K562 (cell line): ENCODE results near the gene TRIM65. TPM values are rescaled to one million over a fixed set of nuclear protein-coding genes. Genes with fewer than 3 reads are reported as not detected.

Experiments used
- BHLHE40 ChIP-seq: IDR thresholded peaks from 2 replicates; pipeline ENCODE4 v1.6.1; 2011; ENCODE audit warnings: low read length, improper control_type of control experiment
- CBX5 ChIP-seq: IDR thresholded peaks from 2 replicates; pipeline ENCODE4 v1.6.1; 2014; ENCODE audit warnings: low read depth, borderline replicate concordance
- CREM ChIP-seq: IDR thresholded peaks from 2 replicates; pipeline ENCODE4 v1.6.1; 2014; ENCODE audit warnings: antibody characterized with exemption, low read depth
- DDX20 ChIP-seq: fragments of 450-650 bp; IDR thresholded peaks from 2 replicates; pipeline ENCODE4 v1.6.1; 2016; ENCODE audit warnings: missing genetic modification characterization, low read depth, mild to moderate bottlenecking, missing compliant biosample characterization, moderate library complexity
- DMBX1 ChIP-seq: fragments of 250-450 bp; sonication (Bioruptor Pico); IDR thresholded peaks from 2 replicates; pipeline ENCODE4 v1.8.0; 2022; ENCODE audit warnings: inconsistent platforms, mild to moderate bottlenecking, moderate library complexity, borderline replicate concordance
- HMG20B ChIP-seq: fragments of 250-450 bp; sonication (Bioruptor Pico); IDR thresholded peaks from 2 replicates; pipeline ENCODE4 v1.5.0; 2021; ENCODE audit warnings: mild to moderate bottlenecking
- HMGN3 ChIP-seq: IDR thresholded peaks from 2 replicates; pipeline ENCODE4 v1.6.1; 2011; ENCODE audit warnings: borderline replicate concordance, low read depth, mild to moderate bottlenecking, mixed read lengths, low read length; ENCODE audit not compliant: insufficient read length; ENCODE audit errors: extremely low read depth
- ILF3 ChIP-seq: fragments of 450-650 bp; IDR thresholded peaks from 2 replicates; pipeline ENCODE4 v1.6.1; 2018; ENCODE audit warnings: antibody characterized with exemption, mild to moderate bottlenecking, moderate library complexity, borderline replicate concordance
- ILK ChIP-seq: fragments of 450-650 bp; IDR thresholded peaks from 2 replicates; pipeline ENCODE4 v1.6.1; 2016; ENCODE audit warnings: missing genetic modification characterization, low read depth, mild to moderate bottlenecking, missing compliant biosample characterization, moderate library complexity, borderline replicate concordance
- MAZ ChIP-seq, 2 experiments: fragments of 450-650 bp in 1 of 2; sonication (generic) in 1 of 2; formaldehyde crosslinking; IDR thresholded peaks in 1 of 2; conservative IDR thresholded peaks in 1 of 2; 2 replicates each; pipeline versions ENCODE4 v1.4.0 to v1.5.0; 2020; ENCODE audit warnings: mild to moderate bottlenecking in 1 of 2, missing genetic modification reagents in 1 of 2
- MYNN ChIP-seq, 2 experiments: sonication (generic); formaldehyde crosslinking in 1 of 2; IDR thresholded peaks; 2 replicates each; pipeline versions ENCODE4 v1.5.0 to v1.6.1; 2016 to 2020; ENCODE audit warnings: antibody characterized with exemption in 1 of 2, missing genetic modification reagents in 1 of 2
- RBM34 ChIP-seq: fragments of 200-400 bp; formaldehyde crosslinking; IDR thresholded peaks from 2 replicates; pipeline ENCODE4 v1.6.1; 2018; ENCODE audit warnings: low read length, borderline replicate concordance; ENCODE audit not compliant: insufficient read depth
- SLC30A9 ChIP-seq: fragments of 250-450 bp; sonication (Bioruptor Pico); IDR thresholded peaks from 2 replicates; pipeline ENCODE4 v1.8.0; 2022; ENCODE audit warnings: mild to moderate bottlenecking, moderate library complexity
- SMARCA4 ChIP-seq: fragments of 450-650 bp; IDR thresholded peaks from 2 replicates; pipeline ENCODE4 v1.6.1; 2016
- SNIP1 ChIP-seq: fragments of 450-650 bp; IDR thresholded peaks from 2 replicates; pipeline ENCODE4 v1.7.1; 2017; ENCODE audit warnings: low read depth, mild to moderate bottlenecking
- SUPT5H ChIP-seq: fragments of 450-650 bp; IDR thresholded peaks from 2 replicates; pipeline ENCODE4 v1.6.1; 2016
- TAF9B ChIP-seq: fragments of 450-650 bp; IDR thresholded peaks from 2 replicates; pipeline ENCODE4 v1.6.1; 2018; ENCODE audit warnings: mild to moderate bottlenecking; ENCODE audit not compliant: partially characterized antibody
- TCF7L2 ChIP-seq: fragments of 150-350 bp; IDR thresholded peaks from 2 replicates; pipeline ENCODE4 v1.6.1; 2016; ENCODE audit warnings: low read depth, mild to moderate bottlenecking, low read length, moderate library complexity
- TEAD4 ChIP-seq, 2 experiments: sonication (generic) in 1 of 2; formaldehyde crosslinking in 1 of 2; IDR thresholded peaks; 2 replicates each; pipeline versions ENCODE4 v1.6.1 to v1.8.0; 2012 to 2022; ENCODE audit warnings: borderline replicate concordance in 1 of 2, inconsistent platforms in 1 of 2, low read length in 1 of 2, mild to moderate bottlenecking in 1 of 2, missing genetic modification reagents in 1 of 2
- U2AF2 ChIP-seq: fragments of 200-400 bp; formaldehyde crosslinking; optimal IDR thresholded peaks from 2 replicates; pipeline ENCODE3; 2017; ENCODE audit warnings: low read depth, mild to moderate bottlenecking, low read length
- ZNF224 ChIP-seq: sonication (generic); formaldehyde crosslinking; IDR thresholded peaks from 2 replicates; pipeline ENCODE4 v1.8.0; 2022; ENCODE audit warnings: mild to moderate bottlenecking, missing genetic modification reagents
- polyA plus RNA-seq, 8 experiments: library from polyadenylated mRNA; depleted of rRNA in 4 of 8; stranded (reverse) in 5 of 8; unstranded in 3 of 8; fragments of >200 nt; fragmentation: Nextera tagmentation in 2 of 8; fragmentation: Illumina TruSeq in 1 of 8; extraction: Ambion mirVana in 2 of 8; extraction: Trizol in 1 of 8; gene quantifications; 2 replicates each; pipeline versions ENCODE4 v1.2.1 to v1.2.3, GENCODE V29; 2011 to 2014; ENCODE audit warnings: inconsistent platforms in 1 of 8, missing spikeins in 1 of 8
- total RNA-seq, 7 experiments: library from RNA; depleted of rRNA in 6 of 7; stranded (reverse); fragments of >200 nt in 6 of 7; fragmentation: Illumina TruSeq in 2 of 7; extraction: Trizol in 2 of 7; gene quantifications; 2 replicates each; pipeline versions ENCODE4 v1.2.1 to v1.2.3, GENCODE V29; 2011 to 2021; ENCODE audit warnings: low replicate concordance in 1 of 7
- TF ChIP-seq, protein P1 (sequence below): sonication (generic); formaldehyde crosslinking; IDR thresholded peaks from 2 replicates; pipeline ENCODE4 v1.8.1; 2022; ENCODE audit warnings: missing genetic modification reagents
- TF ChIP-seq, protein P2 (sequence below): fragments of 450-650 bp; IDR thresholded peaks from 2 replicates; pipeline ENCODE4 v1.7.1; 2018; ENCODE audit warnings: mild to moderate bottlenecking, low read depth; ENCODE audit not compliant: partially characterized antibody
- TF ChIP-seq, protein P3 (sequence below): sonication (generic); formaldehyde crosslinking; IDR thresholded peaks from 2 replicates; pipeline ENCODE4 v1.8.0; 2022; ENCODE audit warnings: missing genetic modification reagents, mild to moderate bottlenecking, moderate library complexity, borderline replicate concordance

TRIM65 gene
- total and polyA plus RNA-seq, 9 of the 15 experiments (the other 6 are each of a cell fraction or from before 2014, with no cell fraction given): 2.8 to 45.7 (median 22.9) TPM

DNA sequence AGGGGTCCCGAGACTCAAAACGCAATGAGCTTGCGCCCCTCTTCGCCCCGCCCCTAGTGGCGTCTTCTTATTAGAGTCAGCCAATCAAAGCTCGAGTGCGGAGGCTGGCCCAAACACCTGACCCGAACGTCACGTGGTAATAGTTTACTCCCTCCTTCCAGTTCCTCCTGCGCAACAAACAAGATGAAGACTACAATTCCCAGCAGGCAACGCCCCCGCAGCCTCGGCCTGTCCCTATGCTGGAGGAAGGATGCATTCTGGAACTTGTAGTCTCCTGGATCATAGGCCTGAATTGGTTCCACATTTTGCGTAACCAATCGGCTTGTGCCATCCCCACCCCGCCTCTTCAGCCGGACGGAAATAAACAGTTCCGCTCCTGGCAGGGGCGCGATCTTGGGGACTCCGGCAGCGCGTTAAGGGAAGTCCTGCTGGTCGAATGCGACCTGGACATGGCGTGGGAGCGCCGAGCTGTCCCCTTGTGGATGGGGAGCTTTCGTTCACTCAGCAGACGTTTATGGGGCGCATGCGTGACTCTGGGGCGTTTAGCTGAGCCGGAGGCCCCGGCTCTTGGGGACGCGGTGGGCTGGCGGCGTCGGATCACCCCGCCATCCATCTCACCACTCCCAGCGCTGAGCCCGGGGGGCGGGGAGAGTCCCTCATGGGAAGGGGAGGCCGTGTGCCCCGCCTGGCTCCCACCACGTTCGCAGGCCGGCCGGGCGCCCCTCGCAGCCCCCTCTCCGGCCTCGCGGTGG, 41.3 kb downstream of the TRIM65 start, which contains the start of gene WBP2 (continued):
- TF ChIP-seq, protein P1, sequence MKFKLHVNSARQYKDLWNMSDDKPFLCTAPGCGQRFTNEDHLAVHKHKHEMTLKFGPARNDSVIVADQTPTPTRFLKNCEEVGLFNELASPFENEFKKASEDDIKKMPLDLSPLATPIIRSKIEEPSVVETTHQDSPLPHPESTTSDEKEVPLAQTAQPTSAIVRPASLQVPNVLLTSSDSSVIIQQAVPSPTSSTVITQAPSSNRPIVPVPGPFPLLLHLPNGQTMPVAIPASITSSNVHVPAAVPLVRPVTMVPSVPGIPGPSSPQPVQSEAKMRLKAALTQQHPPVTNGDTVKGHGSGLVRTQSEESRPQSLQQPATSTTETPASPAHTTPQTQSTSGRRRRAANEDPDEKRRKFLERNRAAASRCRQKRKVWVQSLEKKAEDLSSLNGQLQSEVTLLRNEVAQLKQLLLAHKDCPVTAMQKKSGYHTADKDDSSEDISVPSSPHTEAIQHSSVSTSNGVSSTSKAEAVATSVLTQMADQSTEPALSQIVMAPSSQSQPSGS (CRISPR knock-in tag): no peak
- TF ChIP-seq ZNF224 (no peak), U2AF2 (no peak), SNIP1 (no peak), BHLHE40 (peak; percentile 26; the same call in 1 of the 2 replicates), SUPT5H (peak; percentile 95), CREM (peak; percentile 87), TAF9B (peak; percentile 63), DMBX1 (CRISPR knock-in tag) (peak; percentile 56; the same call in 1 of the 2 replicates), TEAD4 (IDR thresholded peaks at IDR 0.05; ENCODE audit: low read length) (no peak; the same call in none of the 2 replicates), TEAD4 (CRISPR knock-in tag; IDR thresholded peaks at IDR 0.05; ENCODE audit: borderline replicate concordance) (no peak), SLC30A9 (no peak), ILK (tag) (no peak), RBM34 (no peak), TCF7L2 (no peak), DDX20 (no peak), MYNN (IDR thresholded peaks at IDR 0.05) (no peak), MYNN (CRISPR knock-in tag; IDR thresholded peaks at IDR 0.05) (no peak), MAZ (CRISPR knock-in tag; conservative IDR thresholded peaks at IDR 0.05 in 1 of 2, IDR thresholded peaks at IDR 0.05 in 1 of 2) (peak; percentile 77 to 80), SMARCA4 (no peak), CBX5 (no peak), HMGN3 (peak; percentile 19), HMG20B (no peak), ILF3 (no peak)
- TF ChIP-seq, protein P2, sequence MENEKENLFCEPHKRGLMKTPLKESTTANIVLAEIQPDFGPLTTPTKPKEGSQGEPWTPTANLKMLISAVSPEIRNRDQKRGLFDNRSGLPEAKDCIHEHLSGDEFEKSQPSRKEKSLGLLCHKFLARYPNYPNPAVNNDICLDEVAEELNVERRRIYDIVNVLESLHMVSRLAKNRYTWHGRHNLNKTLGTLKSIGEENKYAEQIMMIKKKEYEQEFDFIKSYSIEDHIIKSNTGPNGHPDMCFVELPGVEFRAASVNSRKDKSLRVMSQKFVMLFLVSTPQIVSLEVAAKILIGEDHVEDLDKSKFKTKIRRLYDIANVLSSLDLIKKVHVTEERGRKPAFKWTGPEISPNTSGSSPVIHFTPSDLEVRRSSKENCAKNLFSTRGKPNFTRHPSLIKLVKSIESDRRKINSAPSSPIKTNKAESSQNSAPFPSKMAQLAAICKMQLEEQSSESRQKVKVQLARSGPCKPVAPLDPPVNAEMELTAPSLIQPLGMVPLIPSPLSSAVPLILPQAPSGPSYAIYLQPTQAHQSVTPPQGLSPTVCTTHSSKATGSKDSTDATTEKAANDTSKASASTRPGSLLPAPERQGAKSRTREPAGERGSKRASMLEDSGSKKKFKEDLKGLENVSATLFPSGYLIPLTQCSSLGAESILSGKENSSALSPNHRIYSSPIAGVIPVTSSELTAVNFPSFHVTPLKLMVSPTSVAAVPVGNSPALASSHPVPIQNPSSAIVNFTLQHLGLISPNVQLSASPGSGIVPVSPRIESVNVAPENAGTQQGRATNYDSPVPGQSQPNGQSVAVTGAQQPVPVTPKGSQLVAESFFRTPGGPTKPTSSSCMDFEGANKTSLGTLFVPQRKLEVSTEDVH: peak; percentile 21
- TF ChIP-seq, protein P3, sequence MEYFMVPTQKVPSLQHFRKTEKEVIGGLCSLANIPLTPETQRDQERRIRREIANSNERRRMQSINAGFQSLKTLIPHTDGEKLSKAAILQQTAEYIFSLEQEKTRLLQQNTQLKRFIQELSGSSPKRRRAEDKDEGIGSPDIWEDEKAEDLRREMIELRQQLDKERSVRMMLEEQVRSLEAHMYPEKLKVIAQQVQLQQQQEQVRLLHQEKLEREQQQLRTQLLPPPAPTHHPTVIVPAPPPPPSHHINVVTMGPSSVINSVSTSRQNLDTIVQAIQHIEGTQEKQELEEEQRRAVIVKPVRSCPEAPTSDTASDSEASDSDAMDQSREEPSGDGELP: peak; percentile 90
